HepG2 (cell line): Measurements from ENCODE around the gene RALBP1. TPM values are rescaled to one million over a fixed set of nuclear protein-coding genes. Genes with fewer than 3 reads are reported as not detected.

ENCODE experiments used
- GATAD2A ChIP-seq: IDR thresholded peaks from 2 replicates; pipeline ENCODE4 v1.6.1; 2016
- HDAC2 ChIP-seq: sonication (generic); formaldehyde crosslinking; IDR thresholded peaks from 2 replicates; pipeline ENCODE4 v1.4.0; 2020; ENCODE audit warnings: missing genetic modification reagents
- HMGA1 ChIP-seq: sonication (generic); formaldehyde crosslinking; conservative IDR thresholded peaks from 2 replicates; pipeline ENCODE4 v1.4.0; 2020; ENCODE audit warnings: missing genetic modification reagents
- MIXL1 ChIP-seq: IDR thresholded peaks from 2 replicates; pipeline ENCODE4 v1.6.1; 2016
- SAP130 ChIP-seq: IDR thresholded peaks from 2 replicates; pipeline ENCODE4 v1.6.1; 2016; ENCODE audit warnings: low read depth
- ZFP36 ChIP-seq: fragments of 150-350 bp; IDR thresholded peaks from 2 replicates; pipeline ENCODE4 v1.6.1; 2018; ENCODE audit warnings: borderline replicate concordance, low read length, low read depth; ENCODE audit not compliant: partially characterized antibody
- ZFYVE20 ChIP-seq: sonication (generic); formaldehyde crosslinking; IDR thresholded peaks from 2 replicates; pipeline ENCODE4 v1.8.0; 2023; ENCODE audit warnings: low read depth, mild to moderate bottlenecking, moderate library complexity, missing genetic modification reagents, borderline replicate concordance
- ZNF546 ChIP-seq: sonication (generic); formaldehyde crosslinking; conservative IDR thresholded peaks from 2 replicates; pipeline ENCODE4 v1.8.1; 2023; ENCODE audit warnings: mild to moderate bottlenecking, missing genetic modification reagents
- ZNF598 ChIP-seq: sonication (generic); formaldehyde crosslinking; IDR thresholded peaks from 2 replicates; pipeline ENCODE4 v1.5.1; 2020; ENCODE audit warnings: mild to moderate bottlenecking, missing genetic modification reagents, borderline replicate concordance
- ZNF605 ChIP-seq: sonication (generic); formaldehyde crosslinking; IDR thresholded peaks from 2 replicates; pipeline ENCODE4 v1.8.0; 2022; ENCODE audit warnings: mild to moderate bottlenecking, missing genetic modification reagents
- ZNF850 ChIP-seq: sonication (generic); formaldehyde crosslinking; conservative IDR thresholded peaks from 2 replicates; pipeline ENCODE4 v1.9.0; 2021; ENCODE audit warnings: mild to moderate bottlenecking, missing genetic modification reagents
- polyA plus RNA-seq, 8 experiments: library from polyadenylated mRNA; depleted of rRNA in 3 of 8; stranded (reverse) in 7 of 8; unstranded in 1 of 8; fragments of >200 nt; fragmentation: Illumina TruSeq in 4 of 8; extraction: Trizol in 4 of 8; gene quantifications; 2 replicates each; pipeline versions ENCODE4 v1.2.1 to v1.2.3, GENCODE V29; 2011 to 2016; ENCODE audit warnings: low read depth in 4 of 8, missing spikeins in 1 of 8, mixed read lengths in 1 of 8; ENCODE audit not compliant: insufficient read depth in 1 of 8
- total RNA-seq, 5 experiments: library from RNA; depleted of rRNA; stranded (reverse); fragments of >200 nt; fragmentation: Illumina TruSeq; extraction: Trizol; gene quantifications; 2 replicates each; pipeline ENCODE4 v1.2.3, GENCODE V29; 2016; ENCODE audit warnings: low read depth in 1 of 5
- TF ChIP-seq, protein P1 (sequence below): sonication (generic); formaldehyde crosslinking; IDR thresholded peaks from one replicate; pipeline ENCODE4 v1.5.1; 2020; ENCODE audit warnings: mild to moderate bottlenecking, missing genetic modification reagents; ENCODE audit errors: not compliant biosample characterization
- TF ChIP-seq, protein P2 (sequence below): IDR thresholded peaks from 2 replicates; pipeline ENCODE4 v1.6.1; 2018; ENCODE audit warnings: missing genetic modification reagents
- TF ChIP-seq, protein P3 (sequence below): sonication (generic); formaldehyde crosslinking; IDR thresholded peaks from 2 replicates; pipeline ENCODE4 v1.8.1; 2022; ENCODE audit warnings: low read depth, mild to moderate bottlenecking, missing genetic modification reagents
- TF ChIP-seq, protein P4 (sequence below): sonication (generic); formaldehyde crosslinking; IDR thresholded peaks from 2 replicates; pipeline ENCODE4 v1.5.0; 2020; ENCODE audit warnings: missing genetic modification reagents
- TF ChIP-seq, protein P5 (sequence below): IDR thresholded peaks from 2 replicates; pipeline ENCODE4 v1.6.1; 2016

Gene RALBP1
- total and polyA plus RNA-seq, 2 of the 13 experiments (the other 11 are each of a cell fraction or from before 2014, with no cell fraction given) = 24.5 to 33.1 TPM

DNA sequence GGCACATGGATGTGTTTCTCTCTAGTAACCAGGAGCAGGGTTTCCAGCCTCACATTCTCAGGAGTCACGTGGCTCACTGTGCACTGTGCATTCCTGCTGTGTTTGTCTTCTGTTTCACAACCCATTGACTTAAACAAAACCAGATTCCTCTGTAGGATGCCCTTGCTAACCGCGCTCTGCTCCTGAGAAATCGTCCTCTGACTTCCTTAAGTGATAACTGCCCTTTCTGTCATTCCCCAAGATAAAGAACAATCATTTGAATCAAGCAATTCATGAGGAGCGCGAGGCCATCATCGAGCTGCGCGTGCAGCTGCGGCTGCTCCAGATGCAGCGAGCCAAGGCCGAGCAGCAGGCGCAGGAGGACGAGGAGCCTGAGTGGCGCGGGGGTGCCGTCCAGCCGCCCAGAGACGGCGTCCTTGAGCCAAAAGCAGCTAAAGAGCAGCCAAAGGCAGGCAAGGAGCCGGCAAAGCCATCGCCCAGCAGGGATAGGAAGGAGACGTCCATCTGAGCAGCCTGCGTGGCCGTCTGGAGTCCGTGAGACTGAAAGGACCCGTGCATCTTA lies 60.2 kb downstream of the RALBP1 start (continued):
- TF ChIP-seq, protein P1, sequence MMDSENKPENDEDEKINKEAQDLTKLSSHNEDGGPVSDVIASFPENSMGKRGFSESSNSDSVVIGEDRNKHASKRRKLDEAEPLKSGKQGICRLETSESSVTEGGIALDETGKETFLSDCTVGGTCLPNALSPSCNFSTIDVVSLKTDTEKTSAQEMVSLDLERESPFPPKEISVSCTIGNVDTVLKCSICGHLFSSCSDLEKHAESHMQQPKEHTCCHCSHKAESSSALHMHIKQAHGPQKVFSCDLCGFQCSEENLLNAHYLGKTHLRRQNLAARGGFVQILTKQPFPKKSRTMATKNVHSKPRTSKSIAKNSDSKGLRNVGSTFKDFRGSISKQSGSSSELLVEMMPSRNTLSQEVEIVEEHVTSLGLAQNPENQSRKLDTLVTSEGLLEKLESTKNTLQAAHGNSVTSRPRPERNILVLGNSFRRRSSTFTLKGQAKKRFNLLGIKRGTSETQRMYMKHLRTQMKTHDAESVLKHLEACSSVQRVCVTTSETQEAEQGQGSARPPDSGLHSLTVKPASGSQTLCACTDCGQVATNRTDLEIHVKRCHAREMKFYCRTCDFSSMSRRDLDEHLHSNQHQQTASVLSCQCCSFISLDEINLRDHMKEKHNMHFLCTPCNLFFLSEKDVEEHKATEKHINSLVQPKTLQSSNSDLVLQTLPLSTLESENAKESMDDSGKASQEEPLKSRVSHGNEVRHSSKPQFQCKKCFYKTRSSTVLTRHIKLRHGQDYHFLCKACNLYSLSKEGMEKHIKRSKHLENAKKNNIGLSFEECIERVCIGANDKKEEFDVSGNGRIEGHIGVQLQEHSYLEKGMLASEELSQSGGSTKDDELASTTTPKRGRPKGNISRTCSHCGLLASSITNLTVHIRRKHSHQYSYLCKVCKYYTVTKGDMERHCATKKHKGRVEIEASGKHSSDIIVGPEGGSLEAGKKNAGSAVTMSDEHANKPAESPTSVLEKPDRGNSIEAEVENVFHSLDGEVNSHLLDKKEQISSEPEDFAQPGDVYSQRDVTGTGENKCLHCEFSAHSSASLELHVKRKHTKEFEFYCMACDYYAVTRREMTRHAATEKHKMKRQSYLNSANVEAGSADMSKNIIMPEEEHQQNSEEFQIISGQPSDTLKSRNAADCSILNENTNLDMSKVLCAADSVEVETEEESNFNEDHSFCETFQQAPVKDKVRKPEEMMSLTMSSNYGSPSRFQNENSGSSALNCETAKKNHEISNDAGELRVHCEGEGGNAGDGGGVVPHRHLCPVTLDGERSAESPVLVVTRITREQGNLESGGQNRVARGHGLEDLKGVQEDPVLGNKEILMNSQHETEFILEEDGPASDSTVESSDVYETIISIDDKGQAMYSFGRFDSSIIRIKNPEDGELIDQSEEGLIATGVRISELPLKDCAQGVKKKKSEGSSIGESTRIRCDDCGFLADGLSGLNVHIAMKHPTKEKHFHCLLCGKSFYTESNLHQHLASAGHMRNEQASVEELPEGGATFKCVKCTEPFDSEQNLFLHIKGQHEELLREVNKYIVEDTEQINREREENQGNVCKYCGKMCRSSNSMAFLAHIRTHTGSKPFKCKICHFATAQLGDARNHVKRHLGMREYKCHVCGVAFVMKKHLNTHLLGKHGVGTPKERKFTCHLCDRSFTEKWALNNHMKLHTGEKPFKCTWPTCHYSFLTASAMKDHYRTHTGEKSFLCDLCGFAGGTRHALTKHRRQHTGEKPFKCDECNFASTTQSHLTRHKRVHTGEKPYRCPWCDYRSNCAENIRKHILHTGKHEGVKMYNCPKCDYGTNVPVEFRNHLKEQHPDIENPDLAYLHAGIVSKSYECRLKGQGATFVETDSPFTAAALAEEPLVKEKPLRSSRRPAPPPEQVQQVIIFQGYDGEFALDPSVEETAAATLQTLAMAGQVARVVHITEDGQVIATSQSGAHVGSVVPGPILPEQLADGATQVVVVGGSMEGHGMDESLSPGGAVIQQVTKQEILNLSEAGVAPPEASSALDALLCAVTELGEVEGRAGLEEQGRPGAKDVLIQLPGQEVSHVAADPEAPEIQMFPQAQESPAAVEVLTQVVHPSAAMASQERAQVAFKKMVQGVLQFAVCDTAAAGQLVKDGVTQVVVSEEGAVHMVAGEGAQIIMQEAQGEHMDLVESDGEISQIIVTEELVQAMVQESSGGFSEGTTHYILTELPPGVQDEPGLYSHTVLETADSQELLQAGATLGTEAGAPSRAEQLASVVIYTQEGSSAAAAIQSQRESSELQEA (CRISPR knock-in tag) = no peak
- TF ChIP-seq SAP130 (CRISPR knock-in tag) (peak; percentile 78), ZNF605 (CRISPR knock-in tag) (no peak), ZFP36 (no peak), GATAD2A (CRISPR knock-in tag) (peak; percentile 79), MIXL1 (CRISPR knock-in tag) (peak; percentile 38; the same call in 1 of the 2 replicates), ZNF850 (CRISPR knock-in tag) (no peak), ZNF546 (CRISPR knock-in tag) (no peak), HDAC2 (CRISPR knock-in tag) (peak; percentile 72), ZFYVE20 (CRISPR knock-in tag) (no peak), HMGA1 (CRISPR knock-in tag) (no peak), ZNF598 (peak; percentile 47; the same call in 1 of the 2 replicates)
- TF ChIP-seq, protein P2, sequence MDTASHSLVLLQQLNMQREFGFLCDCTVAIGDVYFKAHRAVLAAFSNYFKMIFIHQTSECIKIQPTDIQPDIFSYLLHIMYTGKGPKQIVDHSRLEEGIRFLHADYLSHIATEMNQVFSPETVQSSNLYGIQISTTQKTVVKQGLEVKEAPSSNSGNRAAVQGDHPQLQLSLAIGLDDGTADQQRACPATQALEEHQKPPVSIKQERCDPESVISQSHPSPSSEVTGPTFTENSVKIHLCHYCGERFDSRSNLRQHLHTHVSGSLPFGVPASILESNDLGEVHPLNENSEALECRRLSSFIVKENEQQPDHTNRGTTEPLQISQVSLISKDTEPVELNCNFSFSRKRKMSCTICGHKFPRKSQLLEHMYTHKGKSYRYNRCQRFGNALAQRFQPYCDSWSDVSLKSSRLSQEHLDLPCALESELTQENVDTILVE (CRISPR knock-in tag) = 0 out of 2 replicates have a peak, but pooled peaks have one; percentile 37
- TF ChIP-seq, protein P3, sequence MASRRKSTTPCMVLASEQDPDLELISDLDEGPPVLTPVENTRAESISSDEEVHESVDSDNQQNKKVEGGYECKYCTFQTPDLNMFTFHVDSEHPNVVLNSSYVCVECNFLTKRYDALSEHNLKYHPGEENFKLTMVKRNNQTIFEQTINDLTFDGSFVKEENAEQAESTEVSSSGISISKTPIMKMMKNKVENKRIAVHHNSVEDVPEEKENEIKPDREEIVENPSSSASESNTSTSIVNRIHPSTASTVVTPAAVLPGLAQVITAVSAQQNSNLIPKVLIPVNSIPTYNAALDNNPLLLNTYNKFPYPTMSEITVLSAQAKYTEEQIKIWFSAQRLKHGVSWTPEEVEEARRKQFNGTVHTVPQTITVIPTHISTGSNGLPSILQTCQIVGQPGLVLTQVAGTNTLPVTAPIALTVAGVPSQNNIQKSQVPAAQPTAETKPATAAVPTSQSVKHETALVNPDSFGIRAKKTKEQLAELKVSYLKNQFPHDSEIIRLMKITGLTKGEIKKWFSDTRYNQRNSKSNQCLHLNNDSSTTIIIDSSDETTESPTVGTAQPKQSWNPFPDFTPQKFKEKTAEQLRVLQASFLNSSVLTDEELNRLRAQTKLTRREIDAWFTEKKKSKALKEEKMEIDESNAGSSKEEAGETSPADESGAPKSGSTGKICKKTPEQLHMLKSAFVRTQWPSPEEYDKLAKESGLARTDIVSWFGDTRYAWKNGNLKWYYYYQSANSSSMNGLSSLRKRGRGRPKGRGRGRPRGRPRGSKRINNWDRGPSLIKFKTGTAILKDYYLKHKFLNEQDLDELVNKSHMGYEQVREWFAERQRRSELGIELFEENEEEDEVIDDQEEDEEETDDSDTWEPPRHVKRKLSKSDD (CRISPR knock-in tag) = peak; percentile 68; the same call in 1 of the 2 replicates
- TF ChIP-seq, protein P4, sequence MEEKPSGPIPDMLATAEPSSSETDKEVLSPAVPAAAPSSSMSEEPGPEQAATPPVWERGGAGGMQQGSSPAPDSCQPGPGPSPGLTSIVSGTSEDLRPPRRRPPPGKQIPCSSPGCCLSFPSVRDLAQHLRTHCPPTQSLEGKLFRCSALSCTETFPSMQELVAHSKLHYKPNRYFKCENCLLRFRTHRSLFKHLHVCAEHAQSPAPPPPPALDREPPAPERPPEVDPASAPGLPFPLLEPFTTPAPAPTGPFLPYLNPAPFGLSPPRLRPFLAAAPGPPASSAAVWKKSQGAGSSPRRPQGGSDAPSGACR (CRISPR knock-in tag) = no peak
- TF ChIP-seq, protein P5, sequence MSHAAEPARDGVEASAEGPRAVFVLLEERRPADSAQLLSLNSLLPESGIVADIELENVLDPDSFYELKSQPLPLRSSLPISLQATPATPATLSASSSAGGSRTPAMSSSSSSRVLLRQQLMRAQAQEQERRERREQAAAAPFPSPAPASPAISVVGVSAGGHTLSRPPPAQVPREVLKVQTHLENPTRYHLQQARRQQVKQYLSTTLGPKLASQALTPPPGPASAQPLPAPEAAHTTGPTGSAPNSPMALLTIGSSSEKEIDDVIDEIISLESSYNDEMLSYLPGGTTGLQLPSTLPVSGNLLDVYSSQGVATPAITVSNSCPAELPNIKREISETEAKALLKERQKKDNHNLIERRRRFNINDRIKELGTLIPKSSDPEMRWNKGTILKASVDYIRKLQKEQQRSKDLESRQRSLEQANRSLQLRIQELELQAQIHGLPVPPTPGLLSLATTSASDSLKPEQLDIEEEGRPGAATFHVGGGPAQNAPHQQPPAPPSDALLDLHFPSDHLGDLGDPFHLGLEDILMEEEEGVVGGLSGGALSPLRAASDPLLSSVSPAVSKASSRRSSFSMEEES (CRISPR knock-in tag) = peak; percentile 88
